Natural killer cell (primary cell): Measurements from ENCODE around the gene LRRC55. TPM values are rescaled to one million over a fixed set of nuclear protein-coding genes. Genes with fewer than 3 reads are reported as not detected.

Experiments used
- ATAC-seq, 3 donors: fragments of 150-1000 bp in 2 of 3; fragments of 200-7000 bp in 1 of 3; cut with Tn5 transposase; 1 replicate in 1 of 3; 2 replicates in 2 of 3; pipeline ENCODE4 v1.10.0; 2021; ENCODE audit warnings: mild to moderate bottlenecking in 2 of 3, moderate library complexity in 2 of 3
- DNase-seq, 2 donors: peaks; one replicate each; pipeline versions ENCODE4 v3.0.0 to v3.0.0-alpha.2; 2013 to 2021; ENCODE audit warnings: mixed read lengths in 1 of 2
- H3K27ac ChIP-seq: one replicate; pipeline ENCODE4 v1.5.1; 2013; ENCODE audit warnings: mild to moderate bottlenecking, low read length
- H3K27me3 ChIP-seq: one replicate; pipeline ENCODE4 v1.6.1; 2013; ENCODE audit warnings: low read length; ENCODE audit not compliant: control insufficient read depth, insufficient read depth
- H3K36me3 ChIP-seq: one replicate; pipeline ENCODE4 v1.6.1; 2013; ENCODE audit warnings: low read length; ENCODE audit not compliant: control insufficient read depth, insufficient read depth
- H3K4me1 ChIP-seq: one replicate; pipeline ENCODE4 v1.6.1; 2013; ENCODE audit warnings: low read length; ENCODE audit not compliant: control insufficient read depth, insufficient read depth
- H3K4me3 ChIP-seq: one replicate; pipeline ENCODE4 v1.5.1; 2013; ENCODE audit warnings: low read length
- H3K9me3 ChIP-seq: one replicate; pipeline ENCODE4 v1.6.1; 2013; ENCODE audit warnings: low read length; ENCODE audit not compliant: control insufficient read depth, insufficient read depth
- H3K27ac Mint-ChIP-seq, 2 donors: one replicate each; pipeline ENCODE4 v1.8.0; 2022; ENCODE audit warnings: mild to moderate bottlenecking in 2 of 2, mixed read lengths in 2 of 2, moderate library complexity in 1 of 2
- H3K27me3 Mint-ChIP-seq, 2 donors: one replicate each; pipeline ENCODE4 v1.8.0; 2022; ENCODE audit warnings: low read depth in 2 of 2, mixed read lengths in 2 of 2
- H3K36me3 Mint-ChIP-seq: one replicate; pipeline ENCODE4 v1.8.0; 2022; ENCODE audit warnings: mixed read lengths
- H3K4me1 Mint-ChIP-seq, 2 donors: one replicate each; pipeline ENCODE4 v1.8.0; 2022; ENCODE audit warnings: mixed read lengths in 2 of 2
- H3K4me3 Mint-ChIP-seq: one replicate; pipeline ENCODE4 v1.8.0; 2022; ENCODE audit warnings: mild to moderate bottlenecking, moderate library complexity, mixed read lengths
- H3K9me3 Mint-ChIP-seq, 2 donors: one replicate each; pipeline ENCODE4 v1.8.0; 2022; ENCODE audit warnings: mixed read lengths in 2 of 2
- CTCF ChIP-seq: fragments of 200-600 bp; IDR thresholded peaks from one replicate; pipeline ENCODE4 v1.8.0; 2022; ENCODE audit warnings: antibody characterized with exemption
- WGBS: methylation state at CpG from one replicate; pipeline ENCODE4 v1.1.7; 2013; ENCODE audit warnings: missing lambda C conversion rate; ENCODE audit not compliant: insufficient coverage; 5-methylcytosine and 5-hydroxymethylcytosine counted together
- intact Hi-C: fragments of 100-400 bp; cut with micrococcal nuclease; formaldehyde crosslinking; loops from one replicate; pipeline ENCODE4 v1.14.2; 2022
- total RNA-seq, 4 donors: library from RNA; stranded (reverse); fragments of 120-200 nt in 1 of 4; gene quantifications; one replicate each; pipeline versions ENCODE4 v1.2.3 to v1.2.4, GENCODE V29; 2013 to 2022

Gene LRRC55
- total RNA-seq, 3 donors from 2014 or later (not counting 1 experiment from before 2014, with no cell fraction given): not detected

- no peaks in the 10 kb centered on the region for H3K36me3 ChIP-seq
- peaks cover 11 to 16% of the 10 kb centered on the region in 2 donors for H3K27me3 Mint-ChIP-seq
- intact Hi-C loops: no loop called here
- H3K4me3 Mint-ChIP-seq: no peak overlapping the region
- H3K4me3 ChIP-seq: no peak overlapping the region
- no peaks in the 10 kb centered on the region for H3K4me1 ChIP-seq
- H3K9me3 ChIP-seq: no peaks in the 10 kb centered on the region
- H3K36me3 Mint-ChIP-seq: no peaks in the 10 kb centered on the region
- DNase-seq (no peak), ATAC-seq (no peak)
- no peak for TF ChIP-seq CTCF
- H3K27ac ChIP-seq: no peak overlapping the region
- WGBS: 87% methylated on average over 3 of the region's 3 CpGs
- peaks cover 3% of the 10 kb centered on the region for H3K27me3 ChIP-seq
- no peak overlapping the region for H3K27ac Mint-ChIP-seq
- no peaks in the 10 kb centered on the region for H3K4me1 Mint-ChIP-seq
- no peaks in the 10 kb centered on the region for H3K9me3 Mint-ChIP-seq
Measured at GRCh38 chr11:57135020-57135751, 46.6 kb upstream of the LRRC55 start.

GRCh38 chr11:57140568-57140967 lies 41.2 kb upstream of the LRRC55 start:
- Mint-ChIP-seq H3K9me3 (no peaks in the 10 kb centered on the region), H3K4me3 (no peak overlapping the region), H3K36me3 (no peaks in the 10 kb centered on the region), H3K4me1 (no peaks in the 10 kb centered on the region), H3K27me3 (peaks cover 0 to 6% of the 10 kb centered on the region in 2 donors), H3K27ac (no peak overlapping the region)
- no peaks in the 10 kb centered on the region for H3K9me3 ChIP-seq
- no peak overlapping the region for H3K27ac ChIP-seq
- no peaks in the 10 kb centered on the region for H3K4me1 ChIP-seq
- WGBS: 0% methylated on average over 1 of the region's 2 CpGs
- H3K4me3 ChIP-seq: no peak overlapping the region
- intact Hi-C loops: no loop called here
- DNase-seq: no peak
- ATAC-seq: no peak
- no peak for TF ChIP-seq CTCF
- no peaks in the 10 kb centered on the region for H3K27me3 ChIP-seq
- H3K36me3 ChIP-seq: no peaks in the 10 kb centered on the region

GRCh38 chr11:57143459-57143858 lies 38.3 kb upstream of the LRRC55 start:
- Mint-ChIP-seq H3K36me3 (no peaks in the 10 kb centered on the region), H3K27ac (no peak overlapping the region), H3K27me3 (peaks cover 0 to 9% of the 10 kb centered on the region in 2 donors), H3K4me3 (no peak overlapping the region), H3K9me3 (no peaks in the 10 kb centered on the region), H3K4me1 (no peaks in the 10 kb centered on the region)
- no peak for DNase-seq
- Histone ChIP-seq H3K4me1 (no peaks in the 10 kb centered on the region), H3K4me3 (no peak overlapping the region), H3K9me3 (no peaks in the 10 kb centered on the region), H3K27ac (no peak overlapping the region), H3K36me3 (no peaks in the 10 kb centered on the region), H3K27me3 (no peaks in the 10 kb centered on the region)
- no peak for ATAC-seq
- no peak for TF ChIP-seq CTCF
- WGBS: 67% methylated on average over 4 of the region's 4 CpGs
- intact Hi-C loops: no loop called here

GRCh38 chr11:57144075-57144474 lies 37.7 kb upstream of the LRRC55 start:
- ATAC-seq (no peak), DNase-seq (no peak)
- Histone ChIP-seq H3K4me1 (no peaks in the 10 kb centered on the region), H3K27ac (no peak overlapping the region), H3K36me3 (no peaks in the 10 kb centered on the region), H3K4me3 (no peak overlapping the region), H3K9me3 (no peaks in the 10 kb centered on the region), H3K27me3 (no peaks in the 10 kb centered on the region)
- WGBS: 55% methylated on average over 5 of the region's 5 CpGs
- Mint-ChIP-seq H3K9me3 (no peaks in the 10 kb centered on the region), H3K27me3 (peaks cover 0 to 11% of the 10 kb centered on the region in 2 donors), H3K27ac (no peak overlapping the region), H3K4me3 (no peak overlapping the region), H3K4me1 (no peaks in the 10 kb centered on the region), H3K36me3 (no peaks in the 10 kb centered on the region)
- intact Hi-C loops: no loop called here
- no peak for TF ChIP-seq CTCF
